ENCODE results near the gene CSTA. TPM values are rescaled to one million over a fixed set of nuclear protein-coding genes. Genes with fewer than 3 reads are reported as not detected.

The CSTA gene
- total and polyA plus RNA-seq, 2 of the 13 experiments (the other 11 are each of a cell fraction or from before 2014, with no cell fraction given): 3.9 to 11.0 TPM

GRCh38 chr3:122365582-122366378 is 40.7 kb downstream of the CSTA start (continued):
- TF ChIP-seq MED13 (CRISPR knock-in tag; IDR thresholded peaks at IDR 0.05) (peak; percentile 81; the same call in 1 of the 2 replicates), SNAPC2 (CRISPR knock-in tag; IDR thresholded peaks at IDR 0.05) (peak; percentile 52; the same call in 1 of the 2 replicates), MAFK (conservative IDR thresholded peaks at IDR 0.05 in 1 of 2, IDR thresholded peaks at IDR 0.05 in 1 of 2; ENCODE audit: low read length in 2 of 2) (peak in 1 of 2 experiments; percentile 21; a peak in 1 of 4 replicates), EP300 (IDR thresholded peaks at IDR 0.05; ENCODE audit: low read depth in 2 of 2, low read length in 2 of 2) (peak; percentile 92 to 99), EP300 (CRISPR knock-in tag; IDR thresholded peaks at IDR 0.05; ENCODE audit: borderline replicate concordance) (peak; percentile 95), XBP1 (CRISPR knock-in tag; IDR thresholded peaks at IDR 0.05) (0 out of 2 replicates have a peak, but pooled peaks have one; percentile 34), HOXD1 (CRISPR knock-in tag; IDR thresholded peaks at IDR 0.05) (0 out of 2 replicates have a peak, but pooled peaks have one; percentile 23), BORCS8-MEF2B (CRISPR knock-in tag; IDR thresholded peaks at IDR 0.05) (peak; percentile 36; the same call in 1 of the 2 replicates), FOXP4 (CRISPR knock-in tag; IDR thresholded peaks at IDR 0.05) (peak; percentile 94), STAT6 (CRISPR knock-in tag; IDR thresholded peaks at IDR 0.05; ENCODE audit: borderline replicate concordance) (peak; percentile 73; the same call in 1 of the 2 replicates), JUND (CRISPR knock-in tag; IDR thresholded peaks at IDR 0.05) (peak; percentile 99), ZNF124 (CRISPR knock-in tag; IDR thresholded peaks at IDR 0.05) (peak; percentile 60; the same call in 1 of the 2 replicates), MAFF (IDR thresholded peaks at IDR 0.05; ENCODE audit: low read depth, low read length) (peak; percentile 54), RARA (CRISPR knock-in tag; IDR thresholded peaks at IDR 0.05) (peak; percentile 81), HMG20B (CRISPR knock-in tag; conservative IDR thresholded peaks at IDR 0.05) (0 out of 2 replicates have a peak, but pooled peaks have one; percentile 34), MTA1 (CRISPR knock-in tag; IDR thresholded peaks at IDR 0.05; ENCODE audit: borderline replicate concordance) (peak; percentile 45; the same call in 1 of the 2 replicates), RCOR2 (CRISPR knock-in tag; IDR thresholded peaks at IDR 0.05) (peak; percentile 76), TOPORS (CRISPR knock-in tag; IDR thresholded peaks at IDR 0.05) (peak; percentile 7; the same call in 1 of the 2 replicates), ZNF710 (CRISPR knock-in tag; IDR thresholded peaks at IDR 0.05; ENCODE audit: borderline replicate concordance) (peak; percentile 80), ZGPAT (CRISPR knock-in tag; IDR thresholded peaks at IDR 0.05) (peak; percentile 95), YEATS4 (CRISPR knock-in tag; IDR thresholded peaks at IDR 0.05; ENCODE audit: borderline replicate concordance) (0 out of 2 replicates have a peak, but pooled peaks have one; percentile 40)

Data from HepG2 (cell line).